Lower lobe of right lung (tissue), 2 donors: Measurements from ENCODE around the gene ARGLU1. TPM values are rescaled to one million over a fixed set of nuclear protein-coding genes. Genes with fewer than 3 reads are reported as not detected.

ENCODE experiments used
- ATAC-seq, 2 donors: fragments of 200-7000 bp; cut with Tn5 transposase; one replicate each; pipeline ENCODE4 v1.9.1; 2020 to 2022; ENCODE audit warnings: mild to moderate bottlenecking in 2 of 2, moderate library complexity in 2 of 2
- DNase-seq: peaks from one replicate; pipeline ENCODE4 v3.0.0-alpha.2; 2020
- H3K27ac ChIP-seq: fragments of 200-600 bp; one replicate; pipeline ENCODE4 v1.8.0; 2022
- H3K27me3 ChIP-seq: fragments of 200-600 bp; one replicate; pipeline ENCODE4 v1.8.0; 2022; ENCODE audit warnings: low read depth
- H3K36me3 ChIP-seq: fragments of 200-600 bp; one replicate; pipeline ENCODE4 v1.8.0; 2022; ENCODE audit warnings: mild to moderate bottlenecking
- H3K4me1 ChIP-seq: fragments of 200-600 bp; one replicate; pipeline ENCODE4 v1.8.0; 2022
- H3K4me3 ChIP-seq: fragments of 200-600 bp; one replicate; pipeline ENCODE4 v1.8.0; 2022; ENCODE audit warnings: mild to moderate bottlenecking
- H3K9me3 ChIP-seq: fragments of 200-600 bp; one replicate; pipeline ENCODE4 v1.8.0; 2022
- intact Hi-C: fragments of 100-400 bp; cut with DNase I; formaldehyde crosslinking; loops from one replicate; pipeline ENCODE4 v1.11.0; 2022
- total RNA-seq: library from RNA; stranded (reverse); fragmentation: NEBNext Ultra II Directional; extraction: Animal tissue kit (Norgen Biotek cat#: 25700); gene quantifications from one replicate; pipeline ENCODE4 v1.2.1, GENCODE V29; 2021
- TF ChIP-seq, protein P1 (sequence below): fragments of 200-600 bp; IDR thresholded peaks from one replicate; pipeline ENCODE4 v1.8.0; 2022; ENCODE audit warnings: antibody characterized with exemption, mild to moderate bottlenecking
- donor health status: DM: no; HTN: yes; CAD: no; lungs with severe emphysema.

Gene ARGLU1
- total RNA-seq, 1 donor from 2014 or later, result 108 TPM

DNA sequence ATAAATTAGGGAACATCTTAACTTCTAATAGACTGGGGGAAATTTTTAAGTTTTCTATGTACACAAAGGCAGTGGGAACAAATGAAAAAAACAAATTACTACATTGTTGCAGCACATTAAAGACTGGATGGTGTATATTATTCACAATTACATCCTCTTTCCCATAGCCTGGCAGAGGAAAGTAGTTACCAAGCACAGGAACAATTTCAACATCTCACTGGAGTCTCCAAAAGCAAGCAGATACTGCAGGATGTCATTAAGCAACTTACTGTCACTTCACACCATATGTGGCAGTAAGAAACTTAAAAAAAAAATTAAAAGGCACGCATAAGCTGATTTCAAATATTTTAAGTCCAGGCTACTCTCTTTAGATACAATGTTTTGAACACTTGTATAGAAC lies 26.1 kb downstream of the ARGLU1 start:
- Histone ChIP-seq H3K36me3 (peaks cover 37% of the 10 kb centered on the region), H3K27me3 (no peaks in the 10 kb centered on the region), H3K27ac (no peak overlapping the region), H3K4me3 (no peak overlapping the region), H3K4me1 (peaks cover 3% of the 10 kb centered on the region), H3K9me3 (no peaks in the 10 kb centered on the region)
- ATAC-seq (no peak), DNase-seq (no peak)
- TF ChIP-seq, protein P1, sequence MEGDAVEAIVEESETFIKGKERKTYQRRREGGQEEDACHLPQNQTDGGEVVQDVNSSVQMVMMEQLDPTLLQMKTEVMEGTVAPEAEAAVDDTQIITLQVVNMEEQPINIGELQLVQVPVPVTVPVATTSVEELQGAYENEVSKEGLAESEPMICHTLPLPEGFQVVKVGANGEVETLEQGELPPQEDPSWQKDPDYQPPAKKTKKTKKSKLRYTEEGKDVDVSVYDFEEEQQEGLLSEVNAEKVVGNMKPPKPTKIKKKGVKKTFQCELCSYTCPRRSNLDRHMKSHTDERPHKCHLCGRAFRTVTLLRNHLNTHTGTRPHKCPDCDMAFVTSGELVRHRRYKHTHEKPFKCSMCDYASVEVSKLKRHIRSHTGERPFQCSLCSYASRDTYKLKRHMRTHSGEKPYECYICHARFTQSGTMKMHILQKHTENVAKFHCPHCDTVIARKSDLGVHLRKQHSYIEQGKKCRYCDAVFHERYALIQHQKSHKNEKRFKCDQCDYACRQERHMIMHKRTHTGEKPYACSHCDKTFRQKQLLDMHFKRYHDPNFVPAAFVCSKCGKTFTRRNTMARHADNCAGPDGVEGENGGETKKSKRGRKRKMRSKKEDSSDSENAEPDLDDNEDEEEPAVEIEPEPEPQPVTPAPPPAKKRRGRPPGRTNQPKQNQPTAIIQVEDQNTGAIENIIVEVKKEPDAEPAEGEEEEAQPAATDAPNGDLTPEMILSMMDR, result no peak
- intact Hi-C loops, result no loop called here

DNA sequence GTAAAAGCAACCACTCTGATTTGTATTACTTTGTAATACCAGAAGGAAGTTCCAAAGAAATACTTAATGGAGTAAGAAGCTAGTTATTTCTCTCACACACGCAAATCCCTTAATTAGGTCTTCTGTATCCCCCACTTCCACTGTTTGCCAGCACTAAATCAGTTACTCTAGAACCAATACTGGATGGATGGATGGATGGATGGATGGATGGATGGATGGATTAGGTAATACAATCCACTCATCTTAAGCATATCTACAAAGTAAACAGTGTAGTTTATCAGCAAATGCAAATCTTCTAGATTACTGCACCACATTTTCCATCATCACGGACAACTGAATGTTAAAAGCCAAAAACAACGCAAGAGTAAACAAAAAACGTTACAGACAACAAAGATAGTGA lies 27.3 kb downstream of the ARGLU1 start:
- Histone ChIP-seq H3K27ac (no peak overlapping the region), H3K4me3 (no peak overlapping the region), H3K4me1 (peaks cover 13% of the 10 kb centered on the region), H3K27me3 (no peaks in the 10 kb centered on the region), H3K9me3 (no peaks in the 10 kb centered on the region), H3K36me3 (peaks cover 37% of the 10 kb centered on the region)
- DNase-seq (no peak), ATAC-seq (no peak)
- intact Hi-C loops, result no loop called here
- TF ChIP-seq, protein P1, result no peak

DNA sequence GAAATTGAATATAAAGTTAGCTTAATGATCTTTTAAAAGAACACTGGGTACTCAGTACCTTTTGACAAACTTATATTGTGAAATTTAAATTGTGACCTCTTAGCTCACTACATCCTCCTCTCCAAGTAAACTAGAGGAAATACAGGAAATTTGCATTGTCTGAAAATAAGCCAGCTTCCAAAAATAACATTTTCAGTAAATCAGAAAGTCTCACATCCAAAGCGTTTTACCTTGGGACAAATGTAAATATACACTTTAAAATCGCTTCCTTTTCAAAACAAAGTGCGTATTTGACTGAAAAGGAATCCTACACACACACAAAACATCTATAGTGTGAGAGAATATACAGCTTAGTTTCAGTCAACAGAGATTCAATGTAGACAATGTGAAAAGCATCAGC lies 30.4 kb downstream of the ARGLU1 start:
- intact Hi-C loops, result loop anchor here (10.0 kb wide), 1 partner anchor 453 kb away; no protein-coding TSS in a partner anchor
- peaks cover 20% of the 10 kb centered on the region for H3K36me3 ChIP-seq
- ATAC-seq, result no peak
- H3K4me3 ChIP-seq, result no peak overlapping the region
- no peak overlapping the region for H3K27ac ChIP-seq
- no peaks in the 10 kb centered on the region for H3K9me3 ChIP-seq
- DNase-seq, result no peak
- TF ChIP-seq, protein P1, result no peak
- H3K4me1 ChIP-seq, result peaks cover 33% of the 10 kb centered on the region
- H3K27me3 ChIP-seq, result peaks cover 6% of the 10 kb centered on the region

DNA sequence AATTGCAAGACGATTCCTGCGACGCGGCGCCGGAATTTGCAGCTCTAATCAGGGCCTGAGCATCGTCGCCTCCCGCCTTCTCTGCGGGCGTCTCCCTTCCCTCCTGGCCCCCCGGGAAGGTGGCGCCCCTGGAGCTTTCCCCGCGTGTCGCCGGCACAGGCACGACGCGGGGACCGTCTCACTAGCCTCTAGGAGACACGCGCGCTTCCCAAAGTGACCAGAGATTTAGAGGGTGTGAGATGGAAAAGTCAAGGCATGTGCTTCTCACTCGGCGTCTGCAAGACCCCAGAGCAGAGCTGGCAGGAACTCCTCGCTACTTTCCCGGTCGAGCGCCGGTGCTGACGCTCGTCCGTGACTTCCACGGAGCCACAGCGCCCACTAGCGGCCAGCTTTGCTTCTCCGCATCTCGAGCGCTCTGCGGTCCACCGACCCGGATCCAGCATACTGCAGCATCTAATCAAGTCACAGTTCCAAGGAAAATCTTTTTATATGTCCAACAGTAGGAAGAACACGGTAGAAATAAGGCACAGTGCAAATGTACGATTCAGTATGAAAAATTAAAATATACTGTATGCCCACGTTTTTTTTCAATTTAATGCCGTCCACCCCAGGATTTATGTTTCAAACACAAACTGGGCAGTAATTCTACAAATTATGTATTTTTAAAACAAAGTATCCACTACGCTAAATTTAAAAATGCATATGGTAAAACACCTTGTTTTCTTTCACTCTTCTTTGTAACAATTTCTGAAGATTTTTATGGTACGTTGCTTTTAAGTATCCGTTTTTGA lies 31.5 kb downstream of the ARGLU1 start:
- Histone ChIP-seq H3K36me3 (peaks cover 9% of the 10 kb centered on the region), H3K4me1 (peaks cover 35% of the 10 kb centered on the region), H3K27ac (peak overlapping the region; percentile 74), H3K4me3 (peak overlapping the region; percentile 88), H3K9me3 (no peaks in the 10 kb centered on the region), H3K27me3 (peaks cover 6% of the 10 kb centered on the region)
- ATAC-seq, result peak; percentile 74 to 82
- intact Hi-C loops, result loop anchor here (10.0 kb wide), 1 partner anchor 452 kb away; no protein-coding TSS in a partner anchor
- TF ChIP-seq, protein P1, result peak; percentile 97
- peak; percentile 93 for DNase-seq

DNA sequence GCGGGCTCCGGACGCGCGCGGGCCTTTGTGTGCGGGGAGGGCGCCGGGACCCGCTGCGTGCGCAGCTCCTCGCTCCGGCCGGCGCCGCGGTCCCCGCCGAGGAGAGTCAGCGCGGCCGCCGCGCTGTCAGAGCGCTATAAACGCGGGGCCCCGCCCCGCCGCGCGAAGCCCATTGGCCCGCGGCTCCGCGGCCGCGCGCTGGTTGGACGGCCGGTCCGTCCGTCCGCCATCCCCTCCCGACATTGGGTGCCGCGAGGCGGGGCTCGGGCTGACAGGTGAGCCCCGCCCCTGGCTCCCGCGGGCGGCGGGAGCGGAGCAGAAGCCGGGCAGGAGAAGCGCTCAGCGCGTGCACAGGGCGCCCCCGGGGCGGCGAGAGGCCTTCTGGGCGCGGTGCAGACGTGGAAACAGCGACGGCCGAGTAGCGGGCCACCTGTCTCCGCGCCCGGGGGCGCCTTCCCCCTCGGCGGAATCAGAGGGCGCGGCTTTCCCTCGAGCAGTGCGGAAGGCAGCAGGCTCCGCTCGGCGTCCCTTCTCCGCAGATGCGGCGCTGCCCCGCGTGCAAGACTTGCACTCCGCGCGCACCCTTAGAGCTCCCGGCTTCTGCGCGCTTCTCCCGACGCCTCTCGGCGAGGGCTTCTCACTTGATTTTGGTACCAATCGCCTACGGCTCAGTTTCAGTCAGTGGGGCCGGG lies 32.2 kb downstream of the ARGLU1 start, which contains the start of gene EFNB2:
EFNB2 (minus strand) TSS at position 111 of the 692 bp plus-strand sequence. CDS start 698 bp downstream, outside the sequence.
- Histone ChIP-seq H3K4me1 (peaks cover 35% of the 10 kb centered on the region), H3K9me3 (no peaks in the 10 kb centered on the region)
- intact Hi-C loops, result loop anchor here (10.0 kb wide), 1 partner anchor 451 kb away; no protein-coding TSS in a partner anchor

More for the DNA sequence above, 32.2 kb downstream of the ARGLU1 start, which contains the start of gene EFNB2:
- Histone ChIP-seq H3K27ac (peak within 1 kb of the TSS; percentile 80), H3K36me3 (peaks cover 2% of the 10 kb centered on the region), H3K4me3 (peak within 1 kb of the TSS; percentile 88), H3K27me3 (peaks cover 6% of the 10 kb centered on the region)
- peak; percentile 92 for DNase-seq
- ATAC-seq, result peak; percentile 92 to 95
- TF ChIP-seq, protein P1, result no peak
